HepG2 (cell line): ENCODE data around the gene SPATC1L. TPM values are rescaled to one million over a fixed set of nuclear protein-coding genes. Genes with fewer than 3 reads are reported as not detected.

Source experiments
- ATAC-seq: fragments of 200-7000 bp; cut with Tn5 transposase; 3 replicates; pipeline ENCODE4 v1.9.1; 2020; ENCODE audit warnings: mild to moderate bottlenecking, moderate library complexity
- BruUV-seq: library from RNA; stranded (reverse); fragments of 400-500 nt; replicated peaks from 2 replicates; lab custom pipeline; 2021; lab: Mats Ljungman, UMichigan
- CTCF ChIA-PET: fragments of 300-600 bp; formaldehyde crosslinking; extraction: SDS; loops from one replicate; lab custom pipeline; 2021; ENCODE audit warnings: low total read pairs, inconsistent platforms, low intra/inter-chr PET ratio; lab: Yijun Ruan, JAX
- POLR2A ChIA-PET: fragments of 350-600 bp; sonication (Branson Sonifier 250); formaldehyde crosslinking; loops from one replicate; lab custom pipeline; 2020; ENCODE audit warnings: antibody characterized with exemption, inconsistent platforms; lab: Yijun Ruan, JAX
- DNase-seq: peaks from one replicate; pipeline ENCODE4 v3.0.0-alpha.2; 2015; ENCODE audit warnings: low spot score
- FAIRE-seq: peaks from 3 replicates; lab custom pipeline; 2011; peaks lifted over from hg19 to GRCh38; lab: Jason Lieb, UNC
- H2AFZ ChIP-seq: one replicate; pipeline ENCODE4 v1.6.1; 2011; ENCODE audit warnings: low read length, inconsistent platforms
- H3K27ac ChIP-seq: fragments of 300-600 bp; 3 replicates; pipeline ENCODE4 v1.8.0; 2011; ENCODE audit warnings: mixed run types, mild to moderate bottlenecking, mixed read lengths, low read length, inconsistent platforms; ENCODE audit not compliant: insufficient read depth; ENCODE audit errors: extremely low read length
- H3K27me3 ChIP-seq, 2 experiments: fragments of 200-600 bp in 1 of 2; 2 replicates in 1 of 2; 3 replicates in 1 of 2; pipeline versions ENCODE4 v1.6.0 to v1.8.0; 2011; ENCODE audit warnings: low read length in 2 of 2, mild to moderate bottlenecking in 2 of 2, moderate library complexity in 2 of 2, inconsistent platforms in 1 of 2; ENCODE audit not compliant: insufficient read depth in 2 of 2, control insufficient read depth in 1 of 2
- H3K36me3 ChIP-seq, 2 experiments: fragments of 200-600 bp in 1 of 2; replicated peaks in 1 of 2; 2 replicates in 1 of 2; 3 replicates in 1 of 2; pipeline versions ENCODE4 v1.5.1 to v1.8.0; 2011; ENCODE audit warnings: low read length in 2 of 2, inconsistent platforms in 1 of 2; ENCODE audit not compliant: insufficient read depth in 2 of 2, control insufficient read depth in 1 of 2
- H3K4me1 ChIP-seq: 2 replicates; pipeline ENCODE4 v1.5.1; 2012; ENCODE audit warnings: low read length, inconsistent platforms; ENCODE audit not compliant: insufficient read depth
- H3K4me2 ChIP-seq: 2 replicates; pipeline ENCODE4 v1.6.0; 2011; ENCODE audit warnings: low read depth, low read length, inconsistent platforms
- H3K4me3 ChIP-seq, 3 experiments: fragments of 200-600 bp in 1 of 3; sonication (generic), shearing (Covaris generic) in 1 of 3; replicated peaks in 1 of 3; 2 replicates each; pipeline ENCODE4 v1.5.1; 2011 to 2016; ENCODE audit warnings: low read length in 3 of 3, inconsistent platforms in 2 of 3, low read depth in 2 of 3, mild to moderate bottlenecking in 2 of 3, control low read depth in 1 of 3, mixed read lengths in 1 of 3; ENCODE audit not compliant: insufficient read depth in 1 of 3
- H3K79me2 ChIP-seq: one replicate; pipeline ENCODE4 v1.6.1; 2011; ENCODE audit warnings: low read length, inconsistent platforms; ENCODE audit not compliant: insufficient read depth
- H3K9ac ChIP-seq: 2 replicates; pipeline ENCODE4 v1.6.0; 2011; ENCODE audit warnings: mild to moderate bottlenecking, low read depth, low read length, inconsistent platforms; ENCODE audit not compliant: insufficient read depth
- H3K9me3 ChIP-seq: 2 replicates; pipeline ENCODE4 v1.5.1; 2012; ENCODE audit warnings: mild to moderate bottlenecking, low read length
- H4K20me1 ChIP-seq: 2 replicates; pipeline ENCODE4 v1.6.0; 2011; ENCODE audit warnings: inconsistent platforms, mild to moderate bottlenecking, low read length, moderate library complexity; ENCODE audit not compliant: insufficient read depth
- JDP2 ChIP-seq: sonication (generic); formaldehyde crosslinking; IDR thresholded peaks from 2 replicates; pipeline ENCODE4 v1.8.1; 2022; ENCODE audit warnings: missing genetic modification reagents, borderline replicate concordance
- NRL ChIP-seq: sonication (generic); formaldehyde crosslinking; IDR thresholded peaks from 2 replicates; pipeline ENCODE4 v1.5.0; 2020; ENCODE audit warnings: missing genetic modification reagents, mild to moderate bottlenecking, moderate library complexity, borderline replicate concordance
- ZNF263 ChIP-seq: sonication (generic); formaldehyde crosslinking; IDR thresholded peaks from 2 replicates; pipeline ENCODE4 v1.4.0; 2020; ENCODE audit warnings: missing genetic modification reagents
- WGBS: methylation state at CpG from one replicate; pipeline ENCODE4 v1.1.6; 2017; ENCODE audit warnings: low lambda C conversion rate; 5-methylcytosine and 5-hydroxymethylcytosine counted together
- in situ Hi-C: cut with HindIII; loops from 2 replicates; pipeline ENCODE4 v1.10.0; 2017; ENCODE audit warnings: low pct_unique_long_range_greater_than_20kb; ENCODE audit not compliant: extremely low pct_ligation_motif_present
- intact Hi-C: fragments of 100-400 bp; cut with micrococcal nuclease; formaldehyde crosslinking; loops from one replicate; pipeline ENCODE4 v1.10.0; 2022; ENCODE audit not compliant: unreplicated experiment
- polyA plus RNA-seq, 8 experiments: library from polyadenylated mRNA; depleted of rRNA in 3 of 8; stranded (reverse) in 7 of 8; unstranded in 1 of 8; fragments of >200 nt; fragmentation: Illumina TruSeq in 4 of 8; extraction: Trizol in 4 of 8; gene quantifications; 2 replicates each; pipeline versions ENCODE4 v1.2.1 to v1.2.3, GENCODE V29; 2011 to 2016; ENCODE audit warnings: low read depth in 4 of 8, missing spikeins in 1 of 8, mixed read lengths in 1 of 8; ENCODE audit not compliant: insufficient read depth in 1 of 8
- total RNA-seq, 5 experiments: library from RNA; depleted of rRNA; stranded (reverse); fragments of >200 nt; fragmentation: Illumina TruSeq; extraction: Trizol; gene quantifications; 2 replicates each; pipeline ENCODE4 v1.2.3, GENCODE V29; 2016; ENCODE audit warnings: low read depth in 1 of 5
- TF ChIP-seq, protein P1 (sequence below): sonication (generic); formaldehyde crosslinking; IDR thresholded peaks from 2 replicates; pipeline ENCODE4 v1.5.0; 2020; ENCODE audit warnings: mild to moderate bottlenecking, missing genetic modification reagents, moderate library complexity
- TF ChIP-seq, protein P2 (sequence below): sonication (generic); formaldehyde crosslinking; IDR thresholded peaks from 2 replicates; pipeline ENCODE4 v1.4.0; 2020; ENCODE audit warnings: missing genetic modification reagents, borderline replicate concordance

SPATC1L gene
- total and polyA plus RNA-seq, 2 of the 13 experiments (the other 11 are each of a cell fraction or from before 2014, with no cell fraction given) = 1.4 to 3.3 TPM

DNA sequence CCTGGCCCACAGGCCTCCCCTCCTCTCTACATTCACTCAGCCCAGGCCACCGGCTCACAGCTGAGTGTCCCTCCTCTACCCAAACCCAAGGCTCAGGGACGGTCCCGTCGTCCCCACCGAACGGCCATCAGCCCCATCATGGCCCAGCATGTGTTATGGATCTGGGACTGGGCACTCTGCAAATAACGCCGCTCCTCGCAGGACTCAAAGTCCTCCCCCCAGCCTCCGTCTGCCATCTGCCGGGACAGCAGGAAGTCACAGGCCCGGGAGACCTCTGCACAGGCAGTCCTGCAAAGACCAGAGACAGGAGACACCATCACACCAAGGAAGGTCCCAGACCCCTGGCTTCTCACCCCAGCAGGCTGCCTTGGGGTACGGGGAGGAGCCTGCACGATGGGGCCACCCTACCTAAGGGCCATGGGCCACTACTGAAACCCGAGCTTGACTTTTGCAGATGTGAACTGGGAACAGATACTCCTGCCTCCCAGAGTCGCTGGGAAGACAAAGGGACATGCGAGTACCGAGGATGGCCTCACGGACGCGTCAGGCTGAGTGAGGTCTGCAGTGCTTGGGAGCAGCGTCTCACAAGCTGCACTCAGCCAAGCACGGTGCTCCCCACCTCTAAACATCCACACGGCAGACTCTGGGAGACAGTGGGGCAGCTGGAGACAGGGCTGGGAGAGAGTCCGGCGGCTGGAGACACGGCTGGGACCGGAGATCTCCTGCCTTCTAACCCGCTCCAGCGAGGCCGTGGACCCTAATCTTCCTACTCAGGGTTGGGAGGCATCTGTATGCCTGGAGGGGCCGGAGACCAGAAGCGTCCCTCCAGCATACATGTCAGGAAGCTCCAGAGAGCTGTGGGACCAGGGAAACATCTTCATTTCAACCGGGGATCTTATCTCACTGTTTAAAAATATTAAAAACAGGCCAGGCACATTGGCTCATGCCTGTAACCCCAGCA lies 10.4 kb upstream of the SPATC1L start:
- FAIRE-seq = no peak
- ChIA-PET POLR2A (no interaction called here), CTCF (no interaction called here)
- H3K27me3 ChIP-seq = no peaks in the 10 kb centered on the region
- 0 out of 2 replicates have a peak, but pooled peaks cover 2% of the 10 kb centered on the region for H4K20me1 ChIP-seq
- no TSS peak for BruUV-seq
- TF ChIP-seq, protein P1, sequence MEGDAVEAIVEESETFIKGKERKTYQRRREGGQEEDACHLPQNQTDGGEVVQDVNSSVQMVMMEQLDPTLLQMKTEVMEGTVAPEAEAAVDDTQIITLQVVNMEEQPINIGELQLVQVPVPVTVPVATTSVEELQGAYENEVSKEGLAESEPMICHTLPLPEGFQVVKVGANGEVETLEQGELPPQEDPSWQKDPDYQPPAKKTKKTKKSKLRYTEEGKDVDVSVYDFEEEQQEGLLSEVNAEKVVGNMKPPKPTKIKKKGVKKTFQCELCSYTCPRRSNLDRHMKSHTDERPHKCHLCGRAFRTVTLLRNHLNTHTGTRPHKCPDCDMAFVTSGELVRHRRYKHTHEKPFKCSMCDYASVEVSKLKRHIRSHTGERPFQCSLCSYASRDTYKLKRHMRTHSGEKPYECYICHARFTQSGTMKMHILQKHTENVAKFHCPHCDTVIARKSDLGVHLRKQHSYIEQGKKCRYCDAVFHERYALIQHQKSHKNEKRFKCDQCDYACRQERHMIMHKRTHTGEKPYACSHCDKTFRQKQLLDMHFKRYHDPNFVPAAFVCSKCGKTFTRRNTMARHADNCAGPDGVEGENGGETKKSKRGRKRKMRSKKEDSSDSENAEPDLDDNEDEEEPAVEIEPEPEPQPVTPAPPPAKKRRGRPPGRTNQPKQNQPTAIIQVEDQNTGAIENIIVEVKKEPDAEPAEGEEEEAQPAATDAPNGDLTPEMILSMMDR (CRISPR knock-in tag) = no peak
- 0 out of 2 replicates have a peak, but pooled peaks have one; percentile 46 for TF ChIP-seq ZNF263 (CRISPR knock-in tag)
- TF ChIP-seq, all 625 proteins: peak for 1
- H3K4me2 ChIP-seq = no peak overlapping the region
- in situ Hi-C loops (no loop called here), intact Hi-C loops (loop anchor here (10.0 kb wide), 1 partner anchor 220 kb away; no protein-coding TSS in a partner anchor)
- ATAC-seq (no peak), DNase-seq (no peak)
- H3K4me1 ChIP-seq = peaks cover 15% of the 10 kb centered on the region; the same call in 1 of the 2 replicates
- WGBS = 97% methylated on average over 26 of the region's 34 CpGs
- H3K27ac ChIP-seq = no peak overlapping the region
- H3K79me2 ChIP-seq = no peaks in the 10 kb centered on the region
- H3K4me3 ChIP-seq = no peak overlapping the region
- no peaks in the 10 kb centered on the region for H3K9me3 ChIP-seq
- H3K36me3 ChIP-seq = peaks cover 25 to 82% of the 10 kb centered on the region in 2 experiments
- H3K9ac ChIP-seq = no peak overlapping the region
- H2AFZ ChIP-seq = no peak overlapping the region

DNA sequence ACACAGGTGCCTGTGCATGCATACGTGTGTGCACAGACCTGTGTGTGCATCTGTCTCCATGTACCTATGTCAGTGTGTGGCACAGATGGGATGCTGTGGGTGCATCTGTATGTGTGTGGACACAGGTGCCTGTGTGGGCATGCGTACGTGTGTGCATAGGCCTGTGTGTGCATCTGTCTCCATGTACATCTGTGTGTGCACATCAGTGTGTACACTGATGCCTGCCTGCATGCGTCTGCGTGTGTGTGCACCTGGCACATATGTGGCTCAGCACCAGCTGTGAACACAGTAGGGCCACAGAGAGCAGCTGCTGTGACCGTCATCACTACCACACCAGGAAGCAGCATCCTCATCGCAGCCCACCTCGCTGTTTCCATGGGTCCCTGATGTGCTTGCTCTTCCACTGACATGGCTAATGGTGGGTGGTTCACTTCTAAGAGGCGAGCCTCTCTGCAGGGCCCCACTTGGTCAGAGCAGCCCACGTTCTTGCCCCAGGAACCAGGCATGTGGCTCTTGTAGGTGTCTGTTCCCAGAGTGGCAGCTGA lies 9.6 kb upstream of the SPATC1L start:
- H3K4me1 ChIP-seq = peaks cover 19% of the 10 kb centered on the region
- no peaks in the 10 kb centered on the region for H3K27me3 ChIP-seq
- H3K36me3 ChIP-seq = peaks cover 20 to 75% of the 10 kb centered on the region in 2 experiments
- ChIA-PET POLR2A (no interaction called here), CTCF (no interaction called here)
- no peaks in the 10 kb centered on the region for H3K9me3 ChIP-seq
- FAIRE-seq = no peak
- H4K20me1 ChIP-seq = 0 out of 2 replicates have a peak, but pooled peaks cover 2% of the 10 kb centered on the region
- TF ChIP-seq, protein P2, sequence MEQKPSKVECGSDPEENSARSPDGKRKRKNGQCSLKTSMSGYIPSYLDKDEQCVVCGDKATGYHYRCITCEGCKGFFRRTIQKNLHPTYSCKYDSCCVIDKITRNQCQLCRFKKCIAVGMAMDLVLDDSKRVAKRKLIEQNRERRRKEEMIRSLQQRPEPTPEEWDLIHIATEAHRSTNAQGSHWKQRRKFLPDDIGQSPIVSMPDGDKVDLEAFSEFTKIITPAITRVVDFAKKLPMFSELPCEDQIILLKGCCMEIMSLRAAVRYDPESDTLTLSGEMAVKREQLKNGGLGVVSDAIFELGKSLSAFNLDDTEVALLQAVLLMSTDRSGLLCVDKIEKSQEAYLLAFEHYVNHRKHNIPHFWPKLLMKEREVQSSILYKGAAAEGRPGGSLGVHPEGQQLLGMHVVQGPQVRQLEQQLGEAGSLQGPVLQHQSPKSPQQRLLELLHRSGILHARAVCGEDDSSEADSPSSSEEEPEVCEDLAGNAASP = no peak
- TF ChIP-seq JDP2 (CRISPR knock-in tag) (no peak), NRL (0 out of 2 replicates have a peak, but pooled peaks have one; percentile 9)
- no peaks in the 10 kb centered on the region for H3K79me2 ChIP-seq
- no peak overlapping the region for H3K27ac ChIP-seq
- intact Hi-C loops = loop anchor here (10.0 kb wide), 1 partner anchor 219 kb away; no protein-coding TSS in a partner anchor
- in situ Hi-C loops = no loop called here
- DNase-seq = no peak
- H3K4me3 ChIP-seq = no peak overlapping the region
- ATAC-seq = no peak
- no peak overlapping the region for H3K4me2 ChIP-seq
- H2AFZ ChIP-seq = no peak overlapping the region
- 96% methylated on average over 8 of the region's 10 CpGs for WGBS
- H3K9ac ChIP-seq = no peak overlapping the region
- BruUV-seq = no TSS peak
